GM10266 (cell line): ENCODE results near the gene HMCN1.

Source experiments
- DNase-seq: peaks from one replicate; pipeline ENCODE4 v3.0.0; 2012; ENCODE audit errors: extremely low spot score
- TF ChIP-seq, protein P1 (sequence below): IDR thresholded peaks from 2 replicates; pipeline ENCODE4 v1.5.1; 2012; ENCODE audit warnings: mild to moderate bottlenecking, low read depth; ENCODE audit not compliant: control insufficient read depth, insufficient read depth; ENCODE audit errors: missing control alignments

Gene HMCN1

DNA sequence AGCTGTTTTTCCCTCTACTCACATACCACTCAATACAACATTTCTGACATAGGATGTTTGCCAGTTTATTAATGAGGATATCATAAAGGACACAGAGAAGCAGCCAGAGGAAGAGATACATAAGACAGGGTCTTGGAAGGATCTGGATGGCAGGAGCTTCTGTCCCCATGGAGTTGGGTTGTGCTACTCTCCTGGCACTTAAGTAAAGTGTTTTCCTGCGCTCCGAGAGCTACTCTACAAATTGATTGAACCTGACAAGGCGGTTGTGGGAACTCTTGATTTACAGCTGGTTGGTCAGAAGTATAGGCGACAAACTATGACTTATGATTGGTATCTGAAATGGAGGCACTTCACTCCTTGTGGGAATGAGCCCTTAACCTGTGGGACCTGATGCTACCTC, 208.8 kb downstream of the HMCN1 start:
- TF ChIP-seq, protein P1, sequence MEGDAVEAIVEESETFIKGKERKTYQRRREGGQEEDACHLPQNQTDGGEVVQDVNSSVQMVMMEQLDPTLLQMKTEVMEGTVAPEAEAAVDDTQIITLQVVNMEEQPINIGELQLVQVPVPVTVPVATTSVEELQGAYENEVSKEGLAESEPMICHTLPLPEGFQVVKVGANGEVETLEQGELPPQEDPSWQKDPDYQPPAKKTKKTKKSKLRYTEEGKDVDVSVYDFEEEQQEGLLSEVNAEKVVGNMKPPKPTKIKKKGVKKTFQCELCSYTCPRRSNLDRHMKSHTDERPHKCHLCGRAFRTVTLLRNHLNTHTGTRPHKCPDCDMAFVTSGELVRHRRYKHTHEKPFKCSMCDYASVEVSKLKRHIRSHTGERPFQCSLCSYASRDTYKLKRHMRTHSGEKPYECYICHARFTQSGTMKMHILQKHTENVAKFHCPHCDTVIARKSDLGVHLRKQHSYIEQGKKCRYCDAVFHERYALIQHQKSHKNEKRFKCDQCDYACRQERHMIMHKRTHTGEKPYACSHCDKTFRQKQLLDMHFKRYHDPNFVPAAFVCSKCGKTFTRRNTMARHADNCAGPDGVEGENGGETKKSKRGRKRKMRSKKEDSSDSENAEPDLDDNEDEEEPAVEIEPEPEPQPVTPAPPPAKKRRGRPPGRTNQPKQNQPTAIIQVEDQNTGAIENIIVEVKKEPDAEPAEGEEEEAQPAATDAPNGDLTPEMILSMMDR, result no peak

DNA sequence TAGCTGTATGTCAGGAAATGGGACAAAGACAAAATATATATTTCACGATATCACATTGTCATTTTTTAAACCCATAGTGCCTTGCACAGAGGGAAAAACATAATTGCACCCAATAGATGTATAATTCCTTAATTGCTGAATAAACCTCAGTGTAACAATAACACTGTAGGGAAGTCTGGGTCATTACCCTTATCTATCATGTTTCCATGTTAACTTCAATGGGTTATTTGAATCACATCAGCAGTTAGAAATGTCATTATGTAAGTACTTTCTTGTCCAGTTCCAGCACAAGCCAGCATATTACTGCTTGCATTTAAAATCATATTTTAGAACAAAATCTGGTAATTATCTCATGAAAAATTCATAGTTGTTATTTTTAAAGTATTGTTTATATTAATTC, 222.7 kb downstream of the HMCN1 start:
- DNase-seq, result no peak
- TF ChIP-seq, protein P1, result no peak

More for the DNA sequence above, 208.8 kb downstream of the HMCN1 start:
- no peak for DNase-seq

DNA sequence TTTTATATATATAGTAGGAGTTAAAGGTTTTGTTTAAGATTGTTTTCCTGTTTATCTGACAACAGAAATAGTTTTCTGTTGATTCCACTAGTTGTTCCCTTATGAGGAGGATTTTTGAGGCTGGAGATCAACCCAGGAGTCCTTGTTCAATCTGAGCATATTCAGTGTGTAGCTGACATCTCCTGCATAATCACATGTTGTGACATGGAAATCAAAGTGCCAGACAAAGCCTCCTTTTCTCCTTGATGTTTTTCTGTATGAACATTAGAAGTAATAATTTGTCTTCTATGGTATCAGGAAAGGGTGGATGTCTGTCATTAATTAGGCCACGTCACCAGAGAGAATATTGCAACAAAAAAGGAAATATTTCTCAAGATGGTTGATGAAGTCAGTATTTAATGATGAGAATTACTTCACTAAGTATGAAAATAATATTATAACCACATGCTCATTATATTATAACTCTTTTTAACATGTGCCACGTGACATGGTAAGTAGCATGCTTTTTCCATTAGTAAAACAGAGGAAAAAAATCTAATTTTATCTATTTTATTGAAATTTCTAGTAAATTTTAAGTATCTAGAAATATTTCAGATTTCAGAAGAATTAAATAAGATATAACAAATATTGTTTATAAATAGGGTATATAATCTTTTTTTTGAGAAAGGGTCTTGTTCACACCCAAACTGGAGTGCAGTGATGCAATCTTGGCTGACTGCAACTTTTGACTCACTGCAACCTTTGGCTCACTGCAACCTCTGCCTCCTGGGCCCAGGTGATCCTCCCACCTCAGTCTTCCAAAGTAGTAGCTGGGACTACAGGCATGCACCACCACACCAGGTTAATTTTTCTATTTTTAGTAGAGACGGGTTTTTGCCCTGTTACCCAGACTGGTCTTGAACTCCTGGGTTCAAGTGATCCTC, 223.5 kb downstream of the HMCN1 start:
- TF ChIP-seq, protein P1, result no peak
- DNase-seq, result no peak

DNA sequence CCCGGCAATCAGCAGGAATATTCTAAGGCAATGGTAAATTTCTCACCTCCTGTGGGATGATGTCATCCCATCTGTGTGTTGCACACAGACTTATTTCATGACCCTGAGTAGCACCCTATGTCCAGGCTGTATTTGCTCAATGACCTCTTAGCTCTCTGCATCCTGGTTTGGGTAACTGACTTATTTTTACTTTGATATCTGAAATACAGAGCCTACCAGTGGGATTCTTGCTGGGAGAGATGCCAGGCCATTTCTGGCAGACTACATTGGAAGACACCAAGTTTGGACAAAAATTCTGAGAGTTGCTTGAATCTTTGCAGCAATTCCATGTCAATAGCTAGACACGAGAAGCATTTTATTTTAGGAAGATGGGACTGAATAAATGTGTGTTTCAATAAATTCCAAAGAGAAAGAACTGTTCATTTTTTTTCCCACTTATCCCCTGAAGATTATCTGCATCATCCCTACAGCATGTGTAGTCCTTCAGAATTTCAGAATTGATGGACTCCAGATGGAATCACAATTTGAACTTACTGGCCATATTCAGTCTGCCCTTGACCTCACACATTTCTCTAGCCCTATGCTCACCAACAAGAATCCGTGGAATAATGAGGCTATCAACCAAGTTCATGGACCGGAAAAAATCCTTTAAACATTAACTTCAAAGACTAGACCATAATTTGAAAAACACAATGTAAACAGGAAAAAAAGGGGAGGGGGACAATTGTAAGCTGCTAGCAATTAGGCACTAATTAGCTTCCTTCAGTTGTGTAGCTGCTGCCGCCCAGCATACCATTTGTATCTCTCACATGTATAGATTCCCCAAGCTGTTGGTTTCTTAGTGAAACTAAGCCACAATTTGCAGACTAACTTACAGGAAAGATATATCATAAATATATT, 226.5 kb downstream of the HMCN1 start:
- TF ChIP-seq, protein P1, result no peak
- DNase-seq, result no peak

DNA sequence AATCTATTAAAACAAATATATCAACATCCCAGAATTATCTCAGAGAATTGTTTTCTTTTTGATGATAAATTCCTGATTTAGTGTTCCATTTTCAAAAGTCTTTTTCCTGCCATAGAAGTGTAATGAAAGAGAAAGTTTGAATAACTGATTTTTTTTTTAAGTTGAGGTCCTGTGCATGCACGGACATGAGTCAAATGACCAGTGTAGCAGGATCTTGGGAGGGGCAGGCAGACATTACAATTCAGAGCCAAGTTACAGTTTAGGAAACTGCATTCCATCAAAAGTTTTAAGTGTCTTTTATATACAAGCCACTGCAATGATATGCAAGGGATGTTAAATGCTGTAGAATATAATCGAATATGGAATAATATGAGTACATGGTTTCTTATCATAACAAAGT, 227.5 kb downstream of the HMCN1 start:
- DNase-seq, result no peak
- TF ChIP-seq, protein P1, result no peak

DNA sequence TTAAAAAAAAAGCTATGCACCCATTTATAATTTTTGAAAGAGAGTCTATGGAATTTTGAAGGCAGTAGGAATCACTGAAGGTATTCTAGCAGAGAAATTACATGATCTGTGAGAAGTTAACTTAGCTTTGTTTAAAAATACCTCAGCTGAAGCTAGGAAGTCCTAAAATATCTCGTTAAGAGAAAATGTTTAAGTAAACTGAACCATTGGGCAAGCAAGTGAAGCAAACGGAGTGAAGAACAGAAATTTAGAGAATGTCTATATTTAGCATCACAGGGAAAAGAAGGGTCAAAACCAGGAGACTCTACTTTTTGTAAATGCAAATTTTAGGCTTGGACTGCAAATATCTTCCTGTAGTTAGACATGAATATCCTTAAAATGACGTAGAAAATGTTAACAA, 230.8 kb downstream of the HMCN1 start:
- TF ChIP-seq, protein P1, result no peak
- no peak for DNase-seq
